ENCODE results near the gene AREL1.

AREL1 gene

GRCh38 chr14:74720526-74720925, 7.6 kb upstream of the AREL1 start:
- CTCF ChIA-PET, result interaction anchor here (0.7 kb wide), 1 partner anchor 1234 kb away, joined by 3 read pairs; no protein-coding TSS in a partner anchor
- TF ChIP-seq, protein P1, sequence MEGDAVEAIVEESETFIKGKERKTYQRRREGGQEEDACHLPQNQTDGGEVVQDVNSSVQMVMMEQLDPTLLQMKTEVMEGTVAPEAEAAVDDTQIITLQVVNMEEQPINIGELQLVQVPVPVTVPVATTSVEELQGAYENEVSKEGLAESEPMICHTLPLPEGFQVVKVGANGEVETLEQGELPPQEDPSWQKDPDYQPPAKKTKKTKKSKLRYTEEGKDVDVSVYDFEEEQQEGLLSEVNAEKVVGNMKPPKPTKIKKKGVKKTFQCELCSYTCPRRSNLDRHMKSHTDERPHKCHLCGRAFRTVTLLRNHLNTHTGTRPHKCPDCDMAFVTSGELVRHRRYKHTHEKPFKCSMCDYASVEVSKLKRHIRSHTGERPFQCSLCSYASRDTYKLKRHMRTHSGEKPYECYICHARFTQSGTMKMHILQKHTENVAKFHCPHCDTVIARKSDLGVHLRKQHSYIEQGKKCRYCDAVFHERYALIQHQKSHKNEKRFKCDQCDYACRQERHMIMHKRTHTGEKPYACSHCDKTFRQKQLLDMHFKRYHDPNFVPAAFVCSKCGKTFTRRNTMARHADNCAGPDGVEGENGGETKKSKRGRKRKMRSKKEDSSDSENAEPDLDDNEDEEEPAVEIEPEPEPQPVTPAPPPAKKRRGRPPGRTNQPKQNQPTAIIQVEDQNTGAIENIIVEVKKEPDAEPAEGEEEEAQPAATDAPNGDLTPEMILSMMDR (IDR thresholded peaks at IDR 0.05; ENCODE audit: control extremely low read depth, extremely low read depth, low read depth, missing control alignments), result no peak
- no peak for DNase-seq (ENCODE audit: extremely low spot score)
- POLR2A ChIA-PET, result no interaction called here

GRCh38 chr14:74713395-74713735, 485 bp upstream of the AREL1 start:
- POLR2A ChIA-PET, result no interaction called here
- TF ChIP-seq, protein P1 (IDR thresholded peaks at IDR 0.05; ENCODE audit: control extremely low read depth, extremely low read depth, low read depth, missing control alignments), result no peak
- no peak for DNase-seq (ENCODE audit: extremely low spot score)
- CTCF ChIA-PET, result no interaction called here

DNA sequence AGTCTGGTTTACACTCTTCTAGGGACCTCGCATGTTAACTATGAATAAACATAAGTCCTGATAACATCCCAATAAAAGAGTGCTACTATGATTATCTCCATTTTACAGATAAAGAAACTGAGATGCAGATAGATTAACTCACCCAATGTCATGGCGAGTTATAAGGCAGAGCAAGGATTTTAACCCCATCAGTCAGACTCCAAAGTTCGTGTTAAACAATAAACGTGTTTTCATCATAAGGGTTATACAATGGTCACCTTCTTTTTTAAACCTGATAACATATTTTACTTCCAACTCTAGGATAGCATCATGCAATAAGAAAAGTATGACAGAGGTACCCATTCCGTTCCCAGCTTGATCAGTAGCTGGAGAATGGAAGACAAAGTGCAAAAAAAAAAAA, 1.2 kb downstream of the AREL1 start:
- CTCF ChIA-PET, result no interaction called here
- DNase-seq (ENCODE audit: extremely low spot score), result no peak
- POLR2A ChIA-PET, result no interaction called here
- TF ChIP-seq, protein P1 (IDR thresholded peaks at IDR 0.05; ENCODE audit: control extremely low read depth, extremely low read depth, low read depth, missing control alignments), result no peak

GRCh38 chr14:74710480-74710879, 2.4 kb downstream of the AREL1 start:
- POLR2A ChIA-PET, result no interaction called here
- CTCF ChIA-PET, result interaction anchor here (1.5 kb wide), 1 partner anchor 151 kb away, joined by 3 read pairs; no protein-coding TSS in a partner anchor
- TF ChIP-seq, protein P1 (IDR thresholded peaks at IDR 0.05; ENCODE audit: control extremely low read depth, extremely low read depth, low read depth, missing control alignments), result no peak
- DNase-seq (ENCODE audit: extremely low spot score), result no peak

DNA sequence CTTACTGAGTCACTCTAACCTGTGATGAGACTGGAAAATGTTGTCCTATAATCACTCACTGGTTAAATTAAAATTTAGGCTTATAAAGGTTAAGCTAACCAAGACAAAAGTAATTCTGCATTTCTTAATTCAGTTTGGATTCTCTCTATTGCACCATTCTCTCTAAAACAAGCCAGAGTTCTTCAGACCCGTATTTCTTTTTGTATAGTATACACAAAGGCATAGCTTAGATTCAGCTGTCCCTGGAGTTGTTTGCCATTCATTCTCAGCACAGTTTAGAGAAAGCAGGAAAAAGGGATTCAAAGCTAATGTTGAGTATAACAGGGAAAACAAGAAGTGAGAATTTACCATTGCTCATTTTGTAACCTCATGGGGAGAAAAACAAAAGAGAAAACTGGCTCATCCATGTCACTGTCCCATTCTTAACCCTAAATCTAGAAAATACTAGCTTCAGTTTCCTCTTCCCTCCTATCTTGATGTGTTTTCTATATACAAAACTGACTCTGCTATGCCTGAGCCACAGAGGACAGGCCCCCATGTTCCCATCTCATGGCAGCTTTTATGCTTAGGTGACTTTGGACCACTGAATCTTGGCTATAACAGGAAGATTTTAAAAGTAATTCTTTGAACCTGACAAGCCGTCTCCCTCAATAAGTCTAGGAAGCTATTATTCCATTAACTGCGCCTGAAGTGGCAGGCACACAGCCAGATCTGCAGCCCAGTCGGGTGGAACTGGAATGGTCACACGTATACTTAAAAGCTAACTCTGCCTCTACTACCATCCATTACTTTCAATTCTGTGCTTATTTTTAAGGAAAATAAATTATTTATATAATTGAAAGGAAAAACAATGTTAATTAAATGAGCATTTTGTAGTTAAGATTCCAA, 7.0 kb downstream of the AREL1 start:
- no peak for DNase-seq (ENCODE audit: extremely low spot score)
- CTCF ChIA-PET, result interaction anchor here (1.1 to 1.3 kb wide), 3 partner anchors 10 to 94 kb away, joined by 3 to 4 read pairs (median 4); partner anchors contain the start of gene LTBP2
- POLR2A ChIA-PET, result interaction anchor here (0.7 kb wide), 1 partner anchor 1023 kb away, joined by 6 read pairs; no protein-coding TSS in a partner anchor
- TF ChIP-seq, protein P1 (IDR thresholded peaks at IDR 0.05; ENCODE audit: control extremely low read depth, extremely low read depth, low read depth, missing control alignments), result no peak

DNA sequence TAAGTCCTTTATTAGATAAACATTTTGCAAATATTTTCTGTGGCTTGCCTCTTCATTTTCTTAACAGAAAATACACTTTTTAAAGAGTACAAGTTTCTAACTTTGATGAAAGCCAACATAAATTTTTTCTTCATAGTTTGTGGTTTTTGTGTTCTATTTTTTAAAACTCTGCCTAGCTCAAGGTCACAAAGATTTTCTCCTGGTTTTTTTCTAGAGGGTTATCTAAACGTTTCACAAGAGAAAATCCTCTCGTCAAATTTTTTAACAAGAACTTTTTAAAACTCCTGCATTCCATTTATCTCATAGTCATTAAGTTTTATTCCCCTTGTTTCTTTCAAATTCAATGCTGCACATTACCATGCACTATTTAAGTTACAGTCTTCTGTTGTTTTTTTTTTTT, 8.2 kb downstream of the AREL1 start:
- TF ChIP-seq, protein P1 (IDR thresholded peaks at IDR 0.05; ENCODE audit: control extremely low read depth, extremely low read depth, low read depth, missing control alignments), result no peak
- ChIA-PET POLR2A (interaction anchor here (0.6 to 0.7 kb wide), 2 partner anchors 15 to 1022 kb away, joined by 6 to 8 read pairs; no protein-coding TSS in a partner anchor), CTCF (interaction anchor here (0.8 to 1.5 kb wide), 2 partner anchors 20 to 92 kb away, joined by 3 read pairs; partner anchors contain the start of gene LTBP2)
- DNase-seq (ENCODE audit: extremely low spot score), result no peak

Data from GM10248 (cell line).